Measurements from ENCODE around the gene CBR3. TPM values are rescaled to one million over a fixed set of nuclear protein-coding genes. Genes with fewer than 3 reads are reported as not detected.

The CBR3 gene
- total and polyA plus RNA-seq, 2 of the 13 experiments (the other 11 are each of a cell fraction or from before 2014, with no cell fraction given) = not detected

- H3K4me1 ChIP-seq (ENCODE audit: insufficient read depth, low read length) = peaks cover 13% of the 10 kb centered on the region
Observed at GRCh38 chr21:36194024-36194423, 59.1 kb downstream of the CBR3 start.

GRCh38 chr21:36195613-36196012 is 60.7 kb downstream of the CBR3 start:
- Histone ChIP-seq H3K79me2 (ENCODE audit: insufficient read depth, low read length) (no peaks in the 10 kb centered on the region), H3K4me1 (ENCODE audit: insufficient read depth, low read length) (peaks cover 13% of the 10 kb centered on the region), H3K27ac (ENCODE audit: extremely low read length, insufficient read depth, low read length) (no peak overlapping the region), H3K36me3 (replicated peaks in 1 of 2; ENCODE audit: control insufficient read depth in 1 of 2, insufficient read depth in 2 of 2, low read length in 2 of 2) (no peaks in the 10 kb centered on the region), H3K27me3 (ENCODE audit: control insufficient read depth in 1 of 2, insufficient read depth in 2 of 2, low read length in 2 of 2) (no peaks in the 10 kb centered on the region), H3K9me3 (ENCODE audit: low read length) (no peaks in the 10 kb centered on the region), H2AFZ (ENCODE audit: low read length) (no peak overlapping the region), H3K9ac (ENCODE audit: insufficient read depth, low read depth, low read length) (no peak overlapping the region), H3K4me2 (ENCODE audit: low read depth, low read length) (no peak overlapping the region), H3K4me3 (replicated peaks in 1 of 3; ENCODE audit: insufficient read depth in 1 of 3, low read depth in 2 of 3, low read length in 3 of 3) (no peak overlapping the region), H4K20me1 (ENCODE audit: insufficient read depth, low read length) (no peaks in the 10 kb centered on the region)
- intact Hi-C loops (cut with micrococcal nuclease; ENCODE audit: unreplicated experiment) (no loop called here), in situ Hi-C loops (cut with HindIII; ENCODE audit: extremely low pct_ligation_motif_present, low pct_unique_long_range_greater_than_20kb) (no loop called here)
- FAIRE-seq (no peak), ATAC-seq (no peak), DNase-seq (ENCODE audit: low spot score) (no peak)
- ChIA-PET POLR2A (no interaction called here), CTCF (ENCODE audit: low intra/inter-chr PET ratio, low total read pairs) (no interaction called here)
- no TSS peak for BruUV-seq (replicated peaks)
- TF ChIP-seq RBAK (CRISPR knock-in tag; IDR thresholded peaks at IDR 0.05) = peak; percentile 88; the same call in 1 of the 2 replicates
- TF ChIP-seq LCORL (IDR thresholded peaks at IDR 0.05) = no peak
- no peak for TF ChIP-seq LCORL (CRISPR knock-in tag; IDR thresholded peaks at IDR 0.05)
- 89% methylated on average over 1 of the region's 1 CpG for WGBS (ENCODE audit: low lambda C conversion rate)

More at GRCh38 chr21:36194024-36194423, 59.1 kb downstream of the CBR3 start:
- CTCF ChIA-PET (ENCODE audit: low intra/inter-chr PET ratio, low total read pairs) = no interaction called here
- FAIRE-seq (no peak), ATAC-seq (no peak), DNase-seq (ENCODE audit: low spot score) (no peak)
- H3K27me3 ChIP-seq (ENCODE audit: control insufficient read depth in 1 of 2, insufficient read depth in 2 of 2, low read length in 2 of 2) = no peaks in the 10 kb centered on the region
- no peak overlapping the region for H3K4me3 ChIP-seq (replicated peaks in 1 of 3; ENCODE audit: insufficient read depth in 1 of 3, low read depth in 2 of 3, low read length in 3 of 3)
- BruUV-seq (replicated peaks) = no TSS peak
- intact Hi-C loops (cut with micrococcal nuclease; ENCODE audit: unreplicated experiment) (no loop called here), in situ Hi-C loops (cut with HindIII; ENCODE audit: extremely low pct_ligation_motif_present, low pct_unique_long_range_greater_than_20kb) (no loop called here)
- H3K9ac ChIP-seq (ENCODE audit: insufficient read depth, low read depth, low read length) = no peak overlapping the region
- H4K20me1 ChIP-seq (ENCODE audit: insufficient read depth, low read length) = no peaks in the 10 kb centered on the region
- H3K79me2 ChIP-seq (ENCODE audit: insufficient read depth, low read length) = no peaks in the 10 kb centered on the region
- no peak overlapping the region for H2AFZ ChIP-seq (ENCODE audit: low read length)
- POLR2A ChIA-PET = interaction anchor here (0.7 kb wide), 1 partner anchor 454 kb away, joined by 4 read pairs; no protein-coding TSS in a partner anchor
- TF ChIP-seq ZHX1 (CRISPR knock-in tag; IDR thresholded peaks at IDR 0.05; ENCODE audit: low read depth) = no peak
- H3K36me3 ChIP-seq (replicated peaks in 1 of 2; ENCODE audit: control insufficient read depth in 1 of 2, insufficient read depth in 2 of 2, low read length in 2 of 2) = no peaks in the 10 kb centered on the region
- H3K27ac ChIP-seq (ENCODE audit: extremely low read length, insufficient read depth, low read length) = no peak overlapping the region
- no peaks in the 10 kb centered on the region for H3K9me3 ChIP-seq (ENCODE audit: low read length)
- no peak overlapping the region for H3K4me2 ChIP-seq (ENCODE audit: low read depth, low read length)
- 94% methylated on average over 3 of the region's 3 CpGs for WGBS (ENCODE audit: low lambda C conversion rate)

Other genes starting within 250 kb of the CBR3 start
- 11.9 and 14.4 TPM in 2 replicates for gene SETD4, start 74.6 kb upstream of the CBR3 start, total RNA-seq (2016; rRNA removed; fragmentation: Illumina TruSeq; extraction: Trizol)
- 7.1 and 8.4 TPM in 2 replicates for gene SETD4, start 74.6 kb upstream of the CBR3 start, polyA plus RNA-seq (2011; rRNA removed)
- 38.7 and 45.6 TPM in 2 replicates for gene CBR1, start 65.1 kb upstream of the CBR3 start, total RNA-seq (2016; rRNA removed; fragmentation: Illumina TruSeq; extraction: Trizol)
- 33.7 and 40.2 TPM in 2 replicates for gene CBR1, start 65.1 kb upstream of the CBR3 start, polyA plus RNA-seq (2011; rRNA removed)
- gene DOP1B, start 21.7 kb downstream of the CBR3 start, total RNA-seq (2016; rRNA removed; fragmentation: Illumina TruSeq; extraction: Trizol) = 2.8 and 3.0 TPM in 2 replicates
- 2.3 and 3.2 TPM in 2 replicates for gene DOP1B, start 21.7 kb downstream of the CBR3 start, polyA plus RNA-seq (2011; rRNA removed)
- 19.5 and 25.5 TPM in 2 replicates for gene MORC3, start 185.1 kb downstream of the CBR3 start, total RNA-seq (2016; rRNA removed; fragmentation: Illumina TruSeq; extraction: Trizol)
- 10.8 and 12.9 TPM in 2 replicates for gene MORC3, start 185.1 kb downstream of the CBR3 start, polyA plus RNA-seq (2011; rRNA removed)